Measurements from ENCODE around the gene CNN2. TPM values are rescaled to one million over a fixed set of nuclear protein-coding genes. Genes with fewer than 3 reads are reported as not detected.
A peak's percentile ranks its signal among the peaks of the same experiment; 100 is the strongest.

The CNN2 gene
- total and polyA plus RNA-seq, 9 of the 15 experiments (the other 6 are each of a cell fraction or from before 2014, with no cell fraction given) = 12.1 to 174 (median 52.7) TPM

- no peak for TF ChIP-seq ATF3 (IDR thresholded peaks at IDR 0.05)
- no peak for TF ChIP-seq ATF3 (CRISPR knock-in tag; conservative IDR thresholded peaks at IDR 0.05)
- no peak for TF ChIP-seq MXI1 (IDR thresholded peaks at IDR 0.05; ENCODE audit: low read depth, low read length)
- no peak for TF ChIP-seq MCM5 (IDR thresholded peaks at IDR 0.05; ENCODE audit: low read depth)
- no peak for TF ChIP-seq CC2D1A (IDR thresholded peaks at IDR 0.05)
- TF ChIP-seq ID3 (CRISPR knock-in tag; IDR thresholded peaks at IDR 0.05) = no peak
- TF ChIP-seq ID3 (tag; IDR thresholded peaks at IDR 0.05) = no peak
- TF ChIP-seq SP1 (CRISPR knock-in tag; IDR thresholded peaks at IDR 0.05) = no peak
- TF ChIP-seq TOE1 (IDR thresholded peaks at IDR 0.05; ENCODE audit: borderline replicate concordance) = no peak
- no peak for TF ChIP-seq TOE1 (CRISPR knock-in tag; IDR thresholded peaks at IDR 0.05; ENCODE audit: borderline replicate concordance, low read depth)
- peak; percentile 65 for TF ChIP-seq PCBP1 (IDR thresholded peaks at IDR 0.05; ENCODE audit: low read depth, low read length, poor library complexity, severe bottlenecking)
- TF ChIP-seq ZNF57 (CRISPR knock-in tag; IDR thresholded peaks at IDR 0.05) = no peak
- no peak for TF ChIP-seq PRDM10 (IDR thresholded peaks at IDR 0.05; ENCODE audit: partially characterized antibody)
- TF ChIP-seq CAMTA2 (CRISPR knock-in tag; conservative IDR thresholded peaks at IDR 0.05) = no peak
- TF ChIP-seq ZBTB7A (IDR thresholded peaks at IDR 0.05; ENCODE audit: borderline replicate concordance, control insufficient read depth, low read depth, low read length) = peak; percentile 77
- no peak for TF ChIP-seq DIDO1 (tag; IDR thresholded peaks at IDR 0.05; ENCODE audit: low read depth)
- TF ChIP-seq ZNF780A (CRISPR knock-in tag; IDR thresholded peaks at IDR 0.05) = no peak
- no peak for TF ChIP-seq YBX1 (IDR thresholded peaks at IDR 0.05)
- TF ChIP-seq MAZ (CRISPR knock-in tag; conservative IDR thresholded peaks at IDR 0.05 in 1 of 2, IDR thresholded peaks at IDR 0.05 in 1 of 2) = 0 out of 4 replicates have a peak, but pooled peaks of 1 of the 2 experiments have one; percentile 18
- TF ChIP-seq ZNF586 (CRISPR knock-in tag; conservative IDR thresholded peaks at IDR 0.05) = no peak
Measured at GRCh38 chr19:1068009-1069001, 41.9 kb downstream of the CNN2 start (continued).
